GM19240 (cell line): ENCODE data around the gene DUSP3.

Source experiments
- DNase-seq: peaks from one replicate; pipeline ENCODE4 v3.0.0; 2011; ENCODE audit warnings: low spot score; ENCODE audit not compliant: insufficient read length

The DUSP3 gene

DNA sequence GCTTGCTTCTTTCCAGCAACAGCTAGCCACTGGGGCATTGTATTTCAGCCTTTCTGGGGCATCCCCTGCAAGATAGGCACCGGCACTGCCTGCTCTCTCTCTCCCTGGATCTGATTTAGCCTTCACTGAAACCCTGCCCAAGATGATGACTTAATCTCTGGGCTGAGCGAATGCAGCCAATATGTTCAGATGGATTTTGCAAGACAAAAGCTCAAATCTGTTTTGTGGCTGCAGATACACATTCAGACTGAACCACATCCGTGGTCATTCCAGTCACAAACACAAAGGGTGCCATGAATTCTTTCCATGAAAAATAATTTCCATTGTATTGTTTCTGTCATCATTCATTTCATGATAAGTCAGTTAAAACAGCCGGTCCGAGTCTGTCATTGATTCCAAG lies 44.4 kb downstream of the DUSP3 start:
- DNase-seq = no peak

DNA sequence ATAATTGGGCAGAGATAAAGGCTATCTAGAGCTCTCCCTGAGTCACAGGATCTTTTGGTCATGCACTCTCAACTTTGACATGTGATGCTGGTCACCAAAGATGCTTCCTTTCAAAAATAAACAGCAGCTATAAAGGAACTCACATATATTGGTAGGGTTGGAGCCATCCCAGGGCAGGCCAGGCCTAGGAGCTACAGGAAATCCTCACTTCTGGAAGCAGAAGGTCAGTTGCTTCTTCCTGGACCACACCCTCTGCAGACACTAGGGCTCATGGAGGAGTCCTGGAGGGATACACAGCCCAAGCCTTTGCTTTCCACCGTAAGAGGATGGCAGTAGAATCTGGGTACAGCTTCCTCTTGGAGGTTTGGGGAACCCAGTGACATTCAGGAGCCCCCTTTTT lies 44.8 kb downstream of the DUSP3 start:
- no peak for DNase-seq

DNA sequence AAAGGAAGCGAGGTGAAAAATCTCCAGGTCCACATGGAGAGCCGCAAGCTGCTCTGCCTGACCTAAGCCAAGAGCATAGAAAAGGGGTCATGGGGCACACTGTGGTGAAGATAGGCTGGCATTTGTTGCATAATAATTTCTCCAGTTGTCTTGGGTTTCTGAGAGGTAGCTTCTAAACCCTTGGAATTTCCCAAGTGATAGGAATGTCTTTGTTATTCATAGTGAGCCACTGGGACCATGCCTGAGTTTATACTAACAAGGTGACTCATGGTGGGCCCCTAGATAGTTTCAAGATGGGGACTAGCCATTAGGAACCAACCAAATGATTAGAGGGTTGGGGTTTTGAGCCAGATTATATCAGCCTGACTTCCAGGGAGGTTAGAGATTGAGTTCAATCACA lies 45.8 kb downstream of the DUSP3 start:
- DNase-seq = no peak

DNA sequence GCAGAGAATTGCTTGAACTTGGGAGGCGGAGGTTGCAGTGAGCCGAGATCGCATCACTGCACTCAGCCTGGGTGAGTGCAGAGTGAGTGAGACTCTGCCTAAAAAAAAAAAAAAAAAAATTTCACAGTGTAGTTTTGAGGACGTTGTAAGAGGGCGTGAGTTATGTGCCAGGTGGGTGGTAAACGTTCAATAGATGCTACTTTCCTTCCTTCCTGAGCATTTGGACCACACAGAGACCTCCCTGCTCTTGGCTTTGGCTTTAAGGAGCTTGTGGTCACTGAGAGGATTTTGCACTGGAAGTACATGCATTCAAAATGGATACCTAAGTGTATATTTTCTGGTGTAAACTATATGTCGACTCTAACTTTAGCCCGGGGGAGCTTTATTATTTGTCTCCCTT lies 50.7 kb downstream of the DUSP3 start:
- no peak for DNase-seq

DNA sequence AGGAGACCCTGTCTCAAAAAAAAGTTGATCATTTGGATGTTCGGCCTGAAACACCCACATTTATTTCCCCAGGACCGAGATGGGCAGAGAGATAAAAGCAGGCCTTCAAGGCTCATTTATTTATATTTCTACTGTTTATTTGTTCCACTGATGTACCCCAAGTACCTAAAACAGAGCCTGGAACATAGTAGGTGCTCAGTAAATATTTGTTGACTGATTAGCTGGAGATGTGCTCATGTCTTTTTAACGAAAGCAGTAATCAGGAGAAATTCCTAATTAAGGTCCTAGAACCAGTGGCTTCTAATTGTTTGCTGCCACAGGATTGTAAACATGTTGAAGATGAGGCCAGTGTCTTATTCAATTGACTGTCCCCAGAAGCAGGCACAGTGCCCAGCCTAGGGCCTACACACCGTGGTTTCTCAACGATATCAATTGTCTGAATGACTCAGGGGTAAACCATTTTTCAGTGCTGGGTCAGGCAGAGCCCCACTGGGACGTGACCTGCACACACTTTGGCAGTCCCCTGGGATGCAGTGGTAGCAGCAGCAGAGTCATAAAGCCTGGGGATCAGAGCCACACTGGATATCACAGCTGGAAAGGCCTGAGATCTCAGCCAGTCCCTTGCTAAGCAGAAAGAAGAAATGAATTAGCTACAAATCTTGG lies 54.9 kb downstream of the DUSP3 start:
- DNase-seq = no peak

DNA sequence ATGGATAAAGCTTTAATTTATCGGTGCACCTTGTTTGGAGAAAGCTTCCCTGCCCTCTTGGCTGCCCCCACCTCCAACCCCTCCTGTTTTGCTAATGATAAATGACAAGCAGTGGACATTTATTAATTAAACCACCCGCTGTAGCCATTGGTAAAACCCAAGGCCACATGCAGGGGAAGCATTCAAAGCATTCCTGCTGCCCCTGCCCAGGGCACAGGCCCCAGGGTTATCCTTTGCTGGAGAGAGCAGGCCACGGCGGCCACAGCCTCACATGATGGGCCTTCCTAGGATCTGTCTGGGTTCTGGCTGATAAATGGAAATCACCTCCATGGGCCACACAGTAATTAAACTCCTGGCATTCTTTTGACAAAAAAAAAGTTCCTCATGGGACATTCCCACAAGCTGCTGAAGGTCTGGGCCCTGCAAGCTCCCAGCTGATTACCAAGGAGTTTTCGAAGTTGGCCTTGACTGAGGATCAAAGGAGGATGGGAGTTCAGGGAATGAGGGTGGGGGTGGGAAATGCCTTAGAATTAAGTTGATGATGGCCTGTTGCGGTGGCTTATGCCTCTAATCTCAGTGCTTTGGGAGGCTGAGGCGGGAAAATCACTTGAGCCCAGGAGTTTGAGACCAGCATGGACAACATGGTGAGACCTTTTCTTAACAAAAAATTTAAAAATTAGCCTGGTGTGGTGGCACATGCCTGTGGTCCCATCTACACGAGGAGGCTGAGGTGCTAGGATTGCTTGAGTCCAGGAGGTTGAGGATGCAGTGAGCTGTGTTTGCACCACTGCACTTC lies 55.7 kb downstream of the DUSP3 start:
- DNase-seq = no peak

DNA sequence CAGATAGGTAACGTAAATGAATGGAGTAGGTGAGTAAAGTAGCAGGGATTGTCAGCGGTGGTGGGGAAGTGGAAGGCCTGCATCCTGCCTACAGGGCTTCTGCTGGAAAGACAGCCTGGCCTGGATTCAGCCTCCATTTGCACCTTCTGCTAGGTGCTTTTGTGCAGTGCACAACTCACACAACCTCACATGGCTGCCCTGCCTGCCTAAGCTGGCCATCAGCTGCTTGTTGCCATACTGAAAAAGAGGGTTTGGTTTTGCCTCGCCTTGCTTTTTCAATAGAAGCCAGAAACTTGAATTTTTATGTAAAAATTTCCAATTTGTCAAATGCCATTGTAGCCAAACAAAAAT lies 56.5 kb downstream of the DUSP3 start:
- DNase-seq = no peak

DNA sequence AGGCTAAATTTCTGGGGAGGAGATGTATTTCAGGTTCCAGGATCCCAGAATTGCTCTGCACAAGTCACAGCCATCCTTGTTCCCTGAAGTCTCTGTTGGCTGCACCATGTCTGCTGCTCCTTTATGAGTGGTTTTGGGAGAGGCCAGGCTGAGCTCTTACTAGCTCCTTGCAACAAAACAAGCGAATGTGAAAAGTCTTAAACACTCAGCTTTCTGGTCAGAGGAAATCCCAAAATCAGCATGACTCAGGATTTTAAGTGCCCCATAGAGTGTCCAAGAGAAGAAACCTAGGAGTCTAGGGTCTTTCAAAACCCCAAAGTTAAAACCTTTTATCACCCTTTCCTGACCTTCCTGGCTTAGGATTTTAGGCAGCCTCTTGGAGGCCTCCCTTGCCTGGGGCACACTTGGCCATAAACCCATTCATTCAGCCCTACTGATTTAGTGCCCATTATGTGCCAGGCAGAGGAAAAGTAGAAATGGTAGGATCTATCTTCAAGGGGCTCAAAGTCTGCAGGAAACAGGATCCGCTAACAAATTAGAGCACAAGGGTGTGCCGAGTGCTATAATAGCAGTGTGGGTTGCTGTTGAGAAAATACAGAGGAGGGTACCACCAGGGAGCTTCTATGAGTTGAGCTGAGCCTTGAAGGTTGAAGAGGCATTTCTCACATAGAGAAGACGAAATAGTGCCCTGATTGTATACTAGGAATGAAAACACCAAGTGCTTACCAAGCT lies 57.1 kb downstream of the DUSP3 start:
- no peak for DNase-seq

DNA sequence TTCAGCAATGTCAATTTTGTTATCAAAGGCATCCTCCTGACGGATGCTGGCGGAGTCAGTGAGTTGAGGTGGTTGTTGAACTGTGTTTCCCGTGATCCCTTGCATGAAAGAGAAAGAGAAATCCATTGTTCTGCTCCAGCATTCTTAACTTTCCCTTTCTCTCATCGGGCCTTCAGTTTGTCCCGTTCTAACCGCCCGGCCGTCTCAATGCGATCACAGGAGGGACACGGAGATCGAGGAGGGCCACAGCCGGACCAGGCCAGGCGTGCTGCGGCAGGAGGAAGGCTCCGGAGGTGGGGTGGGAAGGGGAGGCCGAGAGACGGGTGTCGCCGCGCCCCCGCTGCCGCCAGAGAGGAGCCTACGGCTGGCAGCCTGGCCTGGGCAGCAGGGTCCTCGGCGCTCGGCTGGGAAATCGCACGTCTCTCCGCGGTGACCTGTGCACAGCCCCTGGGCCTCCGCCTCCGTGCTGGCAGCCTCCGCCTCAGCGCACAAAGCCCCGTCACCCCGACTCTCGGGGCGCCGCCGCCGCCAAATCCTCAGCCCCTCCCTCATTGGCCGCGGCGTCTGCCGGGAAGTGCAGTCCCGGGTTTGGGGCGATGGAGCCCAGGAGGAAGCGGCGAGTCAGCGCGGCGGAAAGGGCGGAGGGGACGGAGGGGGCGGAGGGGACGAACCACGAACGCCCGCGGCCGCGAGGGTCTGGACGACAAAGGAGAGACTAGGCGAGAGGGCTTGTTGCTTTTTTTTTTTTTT lies 58.3 kb downstream of the DUSP3 start:
- peak; percentile 78 for DNase-seq

DNA sequence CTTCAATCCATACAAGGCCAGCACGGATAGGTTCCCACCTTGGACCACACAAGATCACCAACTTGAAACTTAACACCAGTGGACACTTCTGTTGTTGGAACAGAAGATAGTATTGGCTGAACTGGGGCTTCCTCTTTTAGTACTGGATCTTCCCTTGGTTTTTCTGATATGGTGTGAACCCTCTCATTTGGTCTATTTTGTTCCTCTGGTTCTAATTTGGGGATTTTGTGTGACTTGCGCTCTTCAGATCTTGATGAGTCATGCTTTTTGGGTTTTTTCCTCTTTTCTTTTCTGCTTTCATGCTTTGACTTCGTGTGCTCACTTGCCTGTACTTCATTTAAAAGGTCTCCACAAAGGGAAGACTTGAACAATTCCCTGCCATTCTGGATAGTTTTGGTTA lies 59.2 kb downstream of the DUSP3 start:
- no peak for DNase-seq

DNA sequence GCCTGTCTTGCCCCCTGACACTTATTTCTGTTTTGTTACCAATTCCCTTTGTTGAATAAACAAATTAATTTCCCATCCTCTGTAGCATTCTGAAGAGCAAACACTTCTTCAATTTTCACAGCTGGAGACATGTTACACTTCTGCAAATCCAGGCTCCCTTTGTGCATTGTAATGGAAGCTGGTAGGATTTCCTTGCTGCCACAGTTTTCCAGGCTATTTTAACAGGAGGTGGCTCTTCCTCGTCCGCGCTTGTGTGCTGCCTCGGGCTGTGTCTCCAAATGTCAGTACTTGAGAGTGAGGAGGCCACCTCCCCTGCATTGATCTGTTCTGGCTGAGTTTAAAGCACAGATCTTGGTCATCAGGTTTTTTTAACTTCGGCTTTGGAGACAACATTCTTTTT lies 60.2 kb downstream of the DUSP3 start:
- no peak for DNase-seq

DNA sequence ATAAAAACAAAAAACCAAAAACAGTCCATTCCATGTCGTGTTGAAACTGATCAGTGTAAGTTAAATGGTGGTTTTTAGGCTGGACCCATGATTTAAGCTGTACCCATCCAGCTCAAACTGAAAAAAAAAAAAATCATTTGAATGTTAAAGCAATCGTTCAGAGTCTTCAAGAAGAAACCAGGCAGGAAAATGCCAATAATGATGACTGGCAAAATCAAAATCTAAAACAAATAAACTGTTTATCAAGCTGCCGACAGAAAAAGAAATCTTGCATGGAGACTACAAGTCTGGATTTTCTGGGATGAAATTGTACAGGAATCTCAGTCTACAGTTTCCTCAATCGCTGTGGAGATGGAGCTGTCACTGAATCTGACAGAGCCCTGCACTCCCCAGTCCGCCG lies 60.9 kb downstream of the DUSP3 start:
- no peak for DNase-seq
